IMR-90 (cell line): ENCODE results near the gene ZBTB26. TPM values are rescaled to one million over a fixed set of nuclear protein-coding genes. Genes with fewer than 3 reads are reported as not detected.

Experiments
- ATAC-seq: fragments of 200-7000 bp; cut with Tn5 transposase; 2 replicates; pipeline ENCODE4 v1.9.1; 2020; ENCODE audit warnings: low read depth, mild to moderate bottlenecking, moderate library complexity
- BruUV-seq: library from RNA; stranded (reverse); fragments of 400-500 nt; replicated peaks from 2 replicates; lab custom pipeline; 2021; lab: Mats Ljungman, UMichigan
- CTCF ChIA-PET: fragments of 300-600 bp; formaldehyde crosslinking; extraction: SDS; loops from one replicate; lab custom pipeline; 2021; ENCODE audit warnings: antibody characterized with exemption; lab: Yijun Ruan, JAX
- POLR2A ChIA-PET: fragments of 300-600 bp; sonication (Branson Sonifier 250); formaldehyde crosslinking; loops from one replicate; lab custom pipeline; 2022; ENCODE audit warnings: antibody characterized with exemption; ENCODE audit not compliant: unreplicated experiment; lab: Charles Lee
- DNase-seq: peaks from one replicate; pipeline ENCODE4 v3.0.0; 2013
- H2AFZ ChIP-seq: replicated peaks from 2 replicates; pipeline ENCODE3; 2013; ENCODE audit warnings: low read length, mild to moderate bottlenecking; ENCODE audit not compliant: poor library complexity
- H2AK5ac ChIP-seq: 2 replicates; pipeline ENCODE4 v1.6.1; 2013; ENCODE audit warnings: low read depth, low read length, inconsistent platforms
- H2AK9ac ChIP-seq: replicated peaks from 2 replicates; pipeline ENCODE3; 2013; ENCODE audit warnings: mild to moderate bottlenecking, low read depth, low read length, moderate library complexity; ENCODE audit not compliant: poor library complexity
- H2BK120ac ChIP-seq: 2 replicates; pipeline ENCODE4 v1.6.1; 2013; ENCODE audit warnings: low read depth, low read length, inconsistent platforms
- H2BK15ac ChIP-seq: 3 replicates; pipeline ENCODE4 v1.6.1; 2013; ENCODE audit warnings: low read depth, low read length, inconsistent platforms
- H2BK20ac ChIP-seq: 2 replicates; pipeline ENCODE4 v1.6.1; 2013; ENCODE audit warnings: low read depth, mild to moderate bottlenecking, inconsistent platforms, low read length, moderate library complexity
- H2BK5ac ChIP-seq: 2 replicates; pipeline ENCODE4 v1.6.1; 2013; ENCODE audit warnings: mild to moderate bottlenecking, low read depth, low read length, inconsistent platforms; ENCODE audit not compliant: poor library complexity, severe bottlenecking
- H3K14ac ChIP-seq: replicated peaks from 2 replicates; pipeline ENCODE4 v1.6.1; 2013; ENCODE audit warnings: low read depth, low read length, inconsistent platforms
- H3K18ac ChIP-seq: 2 replicates; pipeline ENCODE4 v1.6.1; 2013; ENCODE audit warnings: low read depth, low read length, control low read depth
- H3K23ac ChIP-seq: 2 replicates; pipeline ENCODE4 v1.6.1; 2013; ENCODE audit warnings: low read depth, low read length, inconsistent platforms
- H3K27ac ChIP-seq: 2 replicates; pipeline ENCODE4 v1.5.1; 2013; ENCODE audit warnings: mild to moderate bottlenecking, control low read depth, low read length; ENCODE audit not compliant: insufficient read depth
- H3K27me3 ChIP-seq: 2 replicates; pipeline ENCODE4 v1.6.1; 2013; ENCODE audit warnings: low read length; ENCODE audit not compliant: control insufficient read depth, insufficient read depth
- H3K36me3 ChIP-seq: 2 replicates; pipeline ENCODE4 v1.6.1; 2013; ENCODE audit warnings: low read length, mixed read lengths; ENCODE audit not compliant: control insufficient read depth, insufficient read depth
- H3K4ac ChIP-seq: 2 replicates; pipeline ENCODE4 v1.6.1; 2013; ENCODE audit warnings: low read depth, low read length, inconsistent platforms
- H3K4me1 ChIP-seq: 2 replicates; pipeline ENCODE4 v1.6.1; 2013; ENCODE audit warnings: low read length, mixed read lengths; ENCODE audit not compliant: control insufficient read depth, insufficient read depth
- H3K4me2 ChIP-seq: 2 replicates; pipeline ENCODE4 v1.6.1; 2013; ENCODE audit warnings: low read depth, mild to moderate bottlenecking, control low read depth, low read length, moderate library complexity
- H3K4me3 ChIP-seq: 2 replicates; pipeline ENCODE4 v1.5.1; 2013; ENCODE audit warnings: low read depth, mild to moderate bottlenecking, control low read depth, low read length, moderate library complexity; ENCODE audit not compliant: insufficient read depth
- H3K56ac ChIP-seq: 2 replicates; pipeline ENCODE4 v1.6.1; 2013; ENCODE audit warnings: low read length, inconsistent platforms; ENCODE audit not compliant: insufficient read depth; ENCODE audit errors: extremely low read depth
- H3K79me1 ChIP-seq, 2 experiments: 2 replicates each; pipeline ENCODE4 v1.6.1; 2013; ENCODE audit warnings: low read length in 2 of 2, inconsistent platforms in 1 of 2, low read depth in 1 of 2
- H3K9ac ChIP-seq: 2 replicates; pipeline ENCODE4 v1.6.1; 2013; ENCODE audit warnings: low read depth, low read length, control low read depth
- H3K9me1 ChIP-seq: 2 replicates; pipeline ENCODE4 v1.6.1; 2013; ENCODE audit warnings: low read length, inconsistent platforms; ENCODE audit not compliant: insufficient read depth
- H3K9me3 ChIP-seq: 2 replicates; pipeline ENCODE4 v1.6.1; 2013; ENCODE audit warnings: low read length; ENCODE audit not compliant: control insufficient read depth, insufficient read depth
- H4K20me1 ChIP-seq: 2 replicates; pipeline ENCODE4 v1.6.1; 2013; ENCODE audit warnings: low read length, inconsistent platforms; ENCODE audit not compliant: insufficient read depth
- H4K5ac ChIP-seq: 2 replicates; pipeline ENCODE4 v1.6.1; 2013; ENCODE audit warnings: mild to moderate bottlenecking, low read depth, low read length, control low read depth
- H4K8ac ChIP-seq, 2 experiments: 2 replicates each; pipeline ENCODE4 v1.6.1; 2013; ENCODE audit warnings: low read depth in 2 of 2, low read length in 2 of 2, control low read depth in 1 of 2, inconsistent platforms in 1 of 2
- H4K91ac ChIP-seq: 2 replicates; pipeline ENCODE4 v1.6.1; 2013; ENCODE audit warnings: low read depth, low read length, inconsistent platforms; ENCODE audit not compliant: insufficient read depth
- BHLHE40 ChIP-seq: fragments of 150-350 bp; IDR thresholded peaks from 2 replicates; pipeline ENCODE4 v1.6.1; 2016; ENCODE audit warnings: mild to moderate bottlenecking, low read depth, low read length
- CEBPB ChIP-seq: IDR thresholded peaks from 2 replicates; pipeline ENCODE4 v1.6.1; 2012; ENCODE audit warnings: low read depth, low read length, improper control_type of control experiment
- CHD1 ChIP-seq: IDR thresholded peaks from 2 replicates; pipeline ENCODE4 v1.6.1; 2012; ENCODE audit warnings: low read depth, low read length, improper control_type of control experiment
- FOS ChIP-seq: fragments of 150-350 bp; IDR thresholded peaks from 2 replicates; pipeline ENCODE4 v1.6.1; 2016; ENCODE audit warnings: low read depth, low read length
- MAFK ChIP-seq: IDR thresholded peaks from 2 replicates; pipeline ENCODE4 v1.6.1; 2012; ENCODE audit warnings: low read depth, low read length, improper control_type of control experiment
- MAZ ChIP-seq: IDR thresholded peaks from 2 replicates; pipeline ENCODE4 v1.6.1; 2012; ENCODE audit warnings: low read depth, mild to moderate bottlenecking, low read length, improper control_type of control experiment, moderate library complexity, borderline replicate concordance
- MXI1 ChIP-seq: IDR thresholded peaks from 2 replicates; pipeline ENCODE4 v1.6.1; 2012; ENCODE audit warnings: low read depth, mild to moderate bottlenecking, low read length, moderate library complexity, borderline replicate concordance
- NFE2L2 ChIP-seq: fragments of 150-350 bp; IDR thresholded peaks from 2 replicates; pipeline ENCODE4 v1.6.1; 2016; ENCODE audit warnings: low read depth, mild to moderate bottlenecking, low read length
- POLR2A ChIP-seq: IDR thresholded peaks from 2 replicates; pipeline ENCODE4 v1.6.1; 2012; ENCODE audit warnings: mild to moderate bottlenecking, low read depth, low read length
- RAD21 ChIP-seq: IDR thresholded peaks from 2 replicates; pipeline ENCODE4 v1.6.1; 2012; ENCODE audit warnings: low read length, improper control_type of control experiment
- RCOR1 ChIP-seq: IDR thresholded peaks from 2 replicates; pipeline ENCODE4 v1.6.1; 2012; ENCODE audit warnings: mild to moderate bottlenecking, low read length, improper control_type of control experiment; ENCODE audit not compliant: insufficient replicate concordance
- RFX5 ChIP-seq: IDR thresholded peaks from 2 replicates; pipeline ENCODE4 v1.8.0; 2012; ENCODE audit warnings: low read depth, mild to moderate bottlenecking, low read length, moderate library complexity
- SMC3 ChIP-seq: fragments of 150-350 bp; IDR thresholded peaks from 2 replicates; pipeline ENCODE4 v1.6.1; 2016; ENCODE audit warnings: low read depth, mild to moderate bottlenecking, antibody characterized with exemption, low read length, moderate library complexity
- WGBS, 2 experiments: methylation state at CpG; one replicate each; pipeline versions ENCODE4 v1.1.5 to v1.1.7; 2013; ENCODE audit warnings: missing lambda C conversion rate in 2 of 2; ENCODE audit not compliant: insufficient read length in 1 of 2; ENCODE audit errors: extremely low coverage in 2 of 2; 5-methylcytosine and 5-hydroxymethylcytosine counted together
- dilution Hi-C: fragments of 300-500 bp; cut with HindIII; formaldehyde crosslinking; loops from one replicate; pipeline ENCODE4 v1.14.3; 2018; ENCODE audit warnings: low sequenced_read_pairs; ENCODE audit not compliant: unreplicated experiment
- in situ Hi-C: fragments of 300-500 bp; cut with MboI; formaldehyde crosslinking; loops from 3 replicates; pipeline ENCODE4 v1.14.3; 2019; ENCODE audit warnings: low sequenced_read_pairs, inconsistent platforms, mixed read lengths
- intact Hi-C: fragments of 100-400 bp; cut with micrococcal nuclease; formaldehyde crosslinking; loops from 2 replicates; pipeline ENCODE4 v1.10.0; 2022
- polyA plus RNA-seq, 3 experiments: library from polyadenylated mRNA; depleted of rRNA; stranded (reverse); fragments of >200 nt; gene quantifications; 2 replicates each; pipeline ENCODE4 v1.2.3, GENCODE V29; 2012; ENCODE audit warnings: low replicate concordance in 1 of 3
- total RNA-seq: library from RNA; depleted of rRNA; stranded (reverse); fragments of >200 nt; gene quantifications from 2 replicates; pipeline ENCODE4 v1.2.3, GENCODE V29; 2012
- TF ChIP-seq, protein P1 (sequence below): fragments of 150-350 bp; IDR thresholded peaks from 2 replicates; pipeline ENCODE4 v1.6.1; 2016; ENCODE audit warnings: low read depth, mild to moderate bottlenecking, low read length, moderate library complexity, borderline replicate concordance
- TF ChIP-seq, protein P2 (sequence below): conservative IDR thresholded peaks from 2 replicates; pipeline ENCODE4 v1.5.1; 2012; ENCODE audit warnings: mild to moderate bottlenecking, low read depth, low read length, improper control_type of control experiment
- TF ChIP-seq, protein P3 (sequence below): fragments of 150-350 bp; IDR thresholded peaks from 2 replicates; pipeline ENCODE4 v1.6.1; 2017; ENCODE audit warnings: mild to moderate bottlenecking, antibody characterized with exemption, low read length, low read depth

ZBTB26 gene
- total and polyA plus RNA-seq, 2 of the 4 experiments (the other 2 are of a cell fraction) = 3.1 to 6.1 TPM

DNA sequence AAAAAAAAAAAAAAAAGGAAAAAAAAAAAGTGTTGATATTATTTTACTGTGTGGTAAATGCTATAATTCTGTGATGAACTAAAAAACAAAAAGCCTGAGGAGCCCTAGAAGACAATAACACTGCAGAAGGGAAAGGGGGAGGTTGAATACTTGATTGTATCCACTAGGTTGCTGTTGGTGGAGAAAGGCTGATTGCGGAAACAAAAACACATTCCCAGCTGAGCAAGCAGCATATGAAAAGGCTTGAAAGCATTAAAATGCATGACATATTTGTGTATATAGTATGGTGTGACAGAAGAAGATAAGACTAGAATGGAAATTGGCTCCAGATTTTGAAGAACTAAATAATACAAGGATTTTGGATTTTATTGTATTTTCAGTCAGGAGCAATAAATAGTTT, 18.4 kb upstream of the ZBTB26 start:
- no peak overlapping the region for H2BK15ac ChIP-seq
- no peak overlapping the region for H3K27ac ChIP-seq
- H3K79me1 ChIP-seq = peaks cover 26 to 55% of the 10 kb centered on the region in 2 experiments
- dilution Hi-C loops (no loop called here), intact Hi-C loops (loop anchor here (5.0 kb wide), 1 partner anchor 43 kb away; no protein-coding TSS in a partner anchor), in situ Hi-C loops (no loop called here)
- POLR2A ChIA-PET = no interaction called here
- H3K9me1 ChIP-seq = no peaks in the 10 kb centered on the region
- DNase-seq (peak; percentile 25), ATAC-seq (no peak)
- no peak overlapping the region for H2AK5ac ChIP-seq
- H4K20me1 ChIP-seq = peaks cover 31% of the 10 kb centered on the region
- H4K5ac ChIP-seq = no peak overlapping the region
- no peak overlapping the region for H2AK9ac ChIP-seq
- H2BK5ac ChIP-seq = no peak overlapping the region
- H3K27me3 ChIP-seq = no peaks in the 10 kb centered on the region
- no peak overlapping the region for H3K4me3 ChIP-seq
- no peaks in the 10 kb centered on the region for H3K9me3 ChIP-seq
- H3K4me2 ChIP-seq = no peak overlapping the region
- CTCF ChIA-PET = no interaction called here
- H3K36me3 ChIP-seq = peaks cover 2% of the 10 kb centered on the region; the same call in 1 of the 2 replicates
- H3K23ac ChIP-seq = no peak overlapping the region
- peaks cover 7% of the 10 kb centered on the region for H3K4me1 ChIP-seq
- no peak overlapping the region for H2BK120ac ChIP-seq
- H3K9ac ChIP-seq = no peak overlapping the region
- H4K91ac ChIP-seq = no peak overlapping the region
- no peak overlapping the region for H4K8ac ChIP-seq
- H3K4ac ChIP-seq = no peak overlapping the region
- H2AFZ ChIP-seq = no peak overlapping the region
- 100% methylated on average over 1 of the region's 1 CpG; no CpG with 5 or more reads in 1 of the 2 experiments for WGBS, 2 experiments
- no TSS peak for BruUV-seq
- no peak overlapping the region for H2BK20ac ChIP-seq
- TF ChIP-seq SMC3 (no peak), MAZ (no peak), CHD1 (no peak), MXI1 (no peak), NFE2L2 (no peak), FOS (no peak), RCOR1 (no peak), MAFK (no peak), BHLHE40 (no peak), POLR2A (no peak), RFX5 (no peak), CEBPB (no peak), RAD21 (no peak)
- TF ChIP-seq, protein P1, sequence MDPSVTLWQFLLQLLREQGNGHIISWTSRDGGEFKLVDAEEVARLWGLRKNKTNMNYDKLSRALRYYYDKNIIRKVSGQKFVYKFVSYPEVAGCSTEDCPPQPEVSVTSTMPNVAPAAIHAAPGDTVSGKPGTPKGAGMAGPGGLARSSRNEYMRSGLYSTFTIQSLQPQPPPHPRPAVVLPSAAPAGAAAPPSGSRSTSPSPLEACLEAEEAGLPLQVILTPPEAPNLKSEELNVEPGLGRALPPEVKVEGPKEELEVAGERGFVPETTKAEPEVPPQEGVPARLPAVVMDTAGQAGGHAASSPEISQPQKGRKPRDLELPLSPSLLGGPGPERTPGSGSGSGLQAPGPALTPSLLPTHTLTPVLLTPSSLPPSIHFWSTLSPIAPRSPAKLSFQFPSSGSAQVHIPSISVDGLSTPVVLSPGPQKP = no peak
- TF ChIP-seq, protein P2, sequence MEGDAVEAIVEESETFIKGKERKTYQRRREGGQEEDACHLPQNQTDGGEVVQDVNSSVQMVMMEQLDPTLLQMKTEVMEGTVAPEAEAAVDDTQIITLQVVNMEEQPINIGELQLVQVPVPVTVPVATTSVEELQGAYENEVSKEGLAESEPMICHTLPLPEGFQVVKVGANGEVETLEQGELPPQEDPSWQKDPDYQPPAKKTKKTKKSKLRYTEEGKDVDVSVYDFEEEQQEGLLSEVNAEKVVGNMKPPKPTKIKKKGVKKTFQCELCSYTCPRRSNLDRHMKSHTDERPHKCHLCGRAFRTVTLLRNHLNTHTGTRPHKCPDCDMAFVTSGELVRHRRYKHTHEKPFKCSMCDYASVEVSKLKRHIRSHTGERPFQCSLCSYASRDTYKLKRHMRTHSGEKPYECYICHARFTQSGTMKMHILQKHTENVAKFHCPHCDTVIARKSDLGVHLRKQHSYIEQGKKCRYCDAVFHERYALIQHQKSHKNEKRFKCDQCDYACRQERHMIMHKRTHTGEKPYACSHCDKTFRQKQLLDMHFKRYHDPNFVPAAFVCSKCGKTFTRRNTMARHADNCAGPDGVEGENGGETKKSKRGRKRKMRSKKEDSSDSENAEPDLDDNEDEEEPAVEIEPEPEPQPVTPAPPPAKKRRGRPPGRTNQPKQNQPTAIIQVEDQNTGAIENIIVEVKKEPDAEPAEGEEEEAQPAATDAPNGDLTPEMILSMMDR = no peak
- TF ChIP-seq, protein P3, sequence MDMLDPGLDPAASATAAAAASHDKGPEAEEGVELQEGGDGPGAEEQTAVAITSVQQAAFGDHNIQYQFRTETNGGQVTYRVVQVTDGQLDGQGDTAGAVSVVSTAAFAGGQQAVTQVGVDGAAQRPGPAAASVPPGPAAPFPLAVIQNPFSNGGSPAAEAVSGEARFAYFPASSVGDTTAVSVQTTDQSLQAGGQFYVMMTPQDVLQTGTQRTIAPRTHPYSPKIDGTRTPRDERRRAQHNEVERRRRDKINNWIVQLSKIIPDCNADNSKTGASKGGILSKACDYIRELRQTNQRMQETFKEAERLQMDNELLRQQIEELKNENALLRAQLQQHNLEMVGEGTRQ = no peak
- no peak overlapping the region for H3K14ac ChIP-seq
- H3K56ac ChIP-seq = no peak overlapping the region
- no peak overlapping the region for H3K18ac ChIP-seq
